ENCODE results near the gene GNAO1.

- TF ChIP-seq CTCF (IDR thresholded peaks at IDR 0.05) (no peak), EZH2 (IDR thresholded peaks at IDR 0.05) (no peak)
These were observed 69.3 kb downstream of the GNAO1 start for GRCh38 chr16:56260378-56261160.

Data from neural progenitor cell (in vitro differentiated cells).